K562 (cell line): ENCODE measurements around the gene SUGP1.

Experiments
- ARID2 ChIP-seq: fragments of 450-650 bp; IDR thresholded peaks from 2 replicates; pipeline ENCODE4 v1.6.1; 2017; ENCODE audit warnings: antibody characterized with exemption, mild to moderate bottlenecking
- JUNB ChIP-seq: fragments of 450-650 bp; formaldehyde crosslinking; conservative IDR thresholded peaks from 2 replicates; pipeline ENCODE4 v1.4.0; 2020; ENCODE audit warnings: mild to moderate bottlenecking
- TF ChIP-seq, protein P1 (sequence below), 3 experiments: IDR thresholded peaks in 2 of 3; conservative IDR thresholded peaks in 1 of 3; 2 replicates each; pipeline ENCODE4 v1.5.1; 2011 to 2012; ENCODE audit warnings: low read length in 3 of 3, mild to moderate bottlenecking in 3 of 3, control low read depth in 2 of 3, improper control_type of control experiment in 1 of 3, inconsistent platforms in 1 of 3, low read depth in 1 of 3, mixed read lengths in 1 of 3, moderate library complexity in 1 of 3; ENCODE audit not compliant: insufficient read depth in 2 of 3

- no peak for TF ChIP-seq JUNB (CRISPR knock-in tag)
- no peak for TF ChIP-seq ARID2
- TF ChIP-seq, protein P1, sequence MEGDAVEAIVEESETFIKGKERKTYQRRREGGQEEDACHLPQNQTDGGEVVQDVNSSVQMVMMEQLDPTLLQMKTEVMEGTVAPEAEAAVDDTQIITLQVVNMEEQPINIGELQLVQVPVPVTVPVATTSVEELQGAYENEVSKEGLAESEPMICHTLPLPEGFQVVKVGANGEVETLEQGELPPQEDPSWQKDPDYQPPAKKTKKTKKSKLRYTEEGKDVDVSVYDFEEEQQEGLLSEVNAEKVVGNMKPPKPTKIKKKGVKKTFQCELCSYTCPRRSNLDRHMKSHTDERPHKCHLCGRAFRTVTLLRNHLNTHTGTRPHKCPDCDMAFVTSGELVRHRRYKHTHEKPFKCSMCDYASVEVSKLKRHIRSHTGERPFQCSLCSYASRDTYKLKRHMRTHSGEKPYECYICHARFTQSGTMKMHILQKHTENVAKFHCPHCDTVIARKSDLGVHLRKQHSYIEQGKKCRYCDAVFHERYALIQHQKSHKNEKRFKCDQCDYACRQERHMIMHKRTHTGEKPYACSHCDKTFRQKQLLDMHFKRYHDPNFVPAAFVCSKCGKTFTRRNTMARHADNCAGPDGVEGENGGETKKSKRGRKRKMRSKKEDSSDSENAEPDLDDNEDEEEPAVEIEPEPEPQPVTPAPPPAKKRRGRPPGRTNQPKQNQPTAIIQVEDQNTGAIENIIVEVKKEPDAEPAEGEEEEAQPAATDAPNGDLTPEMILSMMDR (IDR thresholded peaks at IDR 0.05 in 2 of 3, conservative IDR thresholded peaks at IDR 0.05 in 1 of 3; ENCODE audit: insufficient read depth in 2 of 3, low read depth in 1 of 3, low read length in 3 of 3), result no peak
Measured at GRCh38 chr19:19226204-19226603, 94.1 kb downstream of the SUGP1 start.
